ENCODE results near the gene RBM23.
"Not testable (repeated sequence)": the region's sequence is repeated elsewhere in the genome, so short reads cannot be mapped to it uniquely, and the experiment has no call there.

RBM23 gene

DNA sequence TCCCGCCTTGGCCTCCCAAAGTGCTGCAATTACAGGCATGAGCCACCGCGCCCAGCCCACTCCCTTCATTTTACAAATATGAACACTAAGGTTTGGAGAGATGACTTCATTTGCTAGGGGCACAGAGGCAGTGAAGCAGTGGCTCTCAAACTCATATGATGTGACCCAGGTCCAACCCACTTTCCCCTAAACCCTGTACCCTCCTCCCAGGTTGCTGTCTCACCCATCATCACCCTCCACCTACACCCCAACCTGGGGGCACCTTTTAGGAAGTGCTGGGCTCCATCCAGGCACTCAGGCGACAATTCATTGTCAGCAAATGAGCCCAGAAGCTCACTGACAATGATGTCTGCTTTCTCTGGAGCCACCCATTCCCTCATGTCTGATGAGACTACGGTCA lies 4.8 kb upstream of the RBM23 start:
- TF ChIP-seq CTCF (IDR thresholded peaks at IDR 0.05) = no peak
- Histone ChIP-seq H3K4me1 (peaks cover 0 to 21% (median 15%) of the 10 kb centered on the region in 4 donors), H3K36me3 (peaks cover 31 to 62% (median 48%) of the 10 kb centered on the region in 3 donors), H3K9me3 (no peaks in the 10 kb centered on the region), H3K27me3 (no peaks in the 10 kb centered on the region), H3K4me3 (no peak overlapping the region), H3K27ac (no peak overlapping the region)
- no peak for DNase-seq
- intact Hi-C loops (cut with DNase I; ENCODE audit: low total_unique reads) = no loop called here

DNA sequence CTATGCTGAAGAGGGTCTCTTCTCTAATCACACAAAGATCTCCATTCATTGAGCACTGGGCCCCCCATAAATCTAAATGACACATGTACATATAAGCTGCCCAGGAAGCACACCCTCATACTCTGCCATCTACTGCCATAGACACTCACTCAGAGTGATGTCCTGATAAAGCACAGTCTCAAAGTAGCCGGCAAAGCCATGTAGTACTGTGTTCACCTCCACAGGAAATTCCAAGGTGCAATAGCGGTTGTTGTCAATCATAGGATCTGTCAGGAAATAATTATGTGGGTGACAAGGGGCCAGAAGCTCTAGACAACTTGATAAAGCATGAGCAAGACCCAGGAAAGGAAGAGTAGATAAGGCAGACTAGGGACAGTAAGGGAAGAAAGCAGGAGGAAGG lies 3.3 kb upstream of the RBM23 start:
- Histone ChIP-seq H3K9me3 (no peaks in the 10 kb centered on the region), H3K36me3 (peaks cover 31 to 62% (median 48%) of the 10 kb centered on the region in 3 donors), H3K27ac (no peak overlapping the region), H3K4me1 (peaks cover 0 to 16% (median 12%) of the 10 kb centered on the region in 4 donors), H3K4me3 (no peak overlapping the region), H3K27me3 (no peaks in the 10 kb centered on the region)
- DNase-seq = no peak
- intact Hi-C loops (cut with DNase I; ENCODE audit: low total_unique reads) = no loop called here
- no peak for TF ChIP-seq CTCF (IDR thresholded peaks at IDR 0.05)

DNA sequence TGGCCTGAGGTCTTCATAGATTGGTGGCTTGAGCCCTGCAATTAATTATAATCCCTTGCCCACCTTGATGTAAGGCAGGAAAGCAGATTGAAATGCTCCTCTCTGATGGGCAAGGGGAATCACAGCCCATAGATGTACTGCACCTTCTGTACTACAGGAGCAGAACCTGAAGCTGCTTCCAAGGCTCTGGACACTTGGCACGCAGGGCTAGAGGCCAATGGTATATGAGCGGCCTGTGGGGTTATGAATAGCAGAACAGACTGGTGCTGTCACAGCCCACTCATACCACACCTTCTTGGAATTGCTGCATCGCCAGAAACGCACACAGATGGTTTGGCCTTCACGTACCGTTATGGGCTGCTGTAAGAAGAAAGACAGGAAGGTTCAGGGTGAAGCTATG lies 1.7 kb upstream of the RBM23 start:
- H3K9me3 ChIP-seq = no peaks in the 10 kb centered on the region
- no peak overlapping the region for H3K27ac ChIP-seq
- H3K36me3 ChIP-seq = peaks cover 30 to 53% (median 48%) of the 10 kb centered on the region in 3 donors
- DNase-seq = no peak
- H3K4me1 ChIP-seq = peaks cover 0 to 31% (median 26%) of the 10 kb centered on the region in 4 donors
- no peak for TF ChIP-seq CTCF (IDR thresholded peaks at IDR 0.05)
- H3K4me3 ChIP-seq = no peak overlapping the region
- intact Hi-C loops (cut with DNase I; ENCODE audit: low total_unique reads) = no loop called here
- H3K27me3 ChIP-seq = no peaks in the 10 kb centered on the region

DNA sequence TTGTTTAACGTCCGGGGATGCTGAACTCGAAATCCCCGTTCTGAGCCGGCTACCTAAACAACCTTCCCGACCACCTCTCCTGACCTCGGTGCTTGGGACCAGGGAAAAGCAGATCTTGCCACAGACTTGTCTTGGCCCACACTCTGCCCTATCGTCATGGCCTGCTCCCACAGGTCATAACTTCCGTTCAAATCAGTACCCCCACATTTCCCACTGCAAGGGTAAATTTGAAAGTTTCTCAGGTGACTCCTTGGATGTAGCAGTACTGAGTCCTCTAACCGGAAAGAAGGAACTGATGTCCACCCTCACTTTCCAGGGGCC lies 612 bp upstream of the RBM23 start:
- H3K36me3 ChIP-seq = peaks cover 21 to 42% (median 36%) of the 10 kb centered on the region in 3 donors

DNA sequence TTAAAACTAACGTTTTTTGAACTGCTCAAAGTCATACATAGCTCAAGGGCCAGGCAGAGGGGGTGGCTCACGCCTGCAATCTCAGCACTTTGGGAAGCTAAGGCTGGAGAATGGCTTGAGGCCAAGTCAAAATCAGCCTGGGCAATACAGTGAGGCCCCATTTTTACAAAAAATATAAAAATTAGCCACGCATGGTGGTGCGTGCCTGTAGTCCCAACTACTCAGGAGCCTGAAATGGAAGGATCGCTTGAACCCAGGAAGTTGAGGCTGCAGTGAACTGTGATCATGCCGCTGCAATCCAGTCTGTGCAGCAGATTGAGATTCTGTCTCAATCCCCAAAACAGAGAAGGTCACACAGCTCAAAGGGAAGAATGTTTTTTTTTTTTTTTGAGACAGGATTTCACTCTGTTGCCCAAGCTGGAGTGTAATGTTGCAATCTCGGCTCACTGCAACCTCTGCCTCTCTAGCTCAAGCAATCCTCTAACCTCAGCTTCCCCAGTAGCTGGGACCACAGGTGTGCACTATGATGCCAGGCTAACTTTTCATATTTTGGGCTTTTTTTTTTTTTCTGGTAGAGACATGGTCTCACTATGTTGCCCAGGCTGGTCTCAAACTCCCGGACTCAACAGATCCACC lies 2.9 kb downstream of the RBM23 start:
- Histone ChIP-seq H3K27ac (peak overlapping the region in 1 of 2 donors; percentile 39), H3K4me3 (no peak overlapping the region), H3K4me1 (peaks cover 0 to 46% (median 30%) of the 10 kb centered on the region in 4 donors), H3K27me3 (no peaks in the 10 kb centered on the region), H3K36me3 (peaks cover 0 to 21% (median 13%) of the 10 kb centered on the region in 3 donors), H3K9me3 (no peaks in the 10 kb centered on the region)
- intact Hi-C loops (cut with DNase I; ENCODE audit: low total_unique reads) = no loop called here
- TF ChIP-seq CTCF (IDR thresholded peaks at IDR 0.05) = no peak
- DNase-seq = peak in 1 of 2 donors; percentile 60

More for the DNA sequence above, 612 bp upstream of the RBM23 start:
- Histone ChIP-seq H3K4me1 (peaks cover 0 to 39% (median 29%) of the 10 kb centered on the region in 4 donors), H3K4me3 (peak overlapping the region; percentile 68 to 76), H3K27ac (peak overlapping the region; percentile 93 to 96), H3K9me3 (no peaks in the 10 kb centered on the region), H3K27me3 (no peaks in the 10 kb centered on the region)
- intact Hi-C loops (cut with DNase I; ENCODE audit: low total_unique reads) = no loop called here
- no peak for TF ChIP-seq CTCF (IDR thresholded peaks at IDR 0.05)
- no peak for DNase-seq

GRCh38 chr14:22914836-22915235 lies 4.1 kb downstream of the RBM23 start:
- H3K4me3 ChIP-seq; H3K9me3 ChIP-seq; H3K27me3 ChIP-seq; H3K27ac ChIP-seq; DNase-seq; intact Hi-C loops (cut with DNase I; ENCODE audit: low total_unique reads): not testable (repeated sequence)
- H3K36me3 ChIP-seq = peaks cover 0 to 25% (median 15%) of the 10 kb centered on the region in 3 donors
- H3K4me1 ChIP-seq = peaks cover 0 to 45% (median 30%) of the 10 kb centered on the region in 4 donors
